Panc1 (cell line): Measurements from ENCODE around the gene FAM3C. TPM values are rescaled to one million over a fixed set of nuclear protein-coding genes. Genes with fewer than 3 reads are reported as not detected.

Source experiments
- ATAC-seq: fragments of 200-7000 bp; cut with Tn5 transposase; 2 replicates; pipeline ENCODE4 v1.9.1; 2020; ENCODE audit warnings: mild to moderate bottlenecking, moderate library complexity
- BruUV-seq: library from RNA; stranded (reverse); fragments of 400-500 nt; replicated peaks from 2 replicates; lab custom pipeline; 2021; lab: Mats Ljungman, UMichigan
- CTCF ChIA-PET: fragments of 300-600 bp; sonication (Branson Sonifier 250); formaldehyde crosslinking; loops from one replicate; lab custom pipeline; 2022; ENCODE audit warnings: antibody characterized with exemption; lab: Charles Lee
- POLR2A ChIA-PET: fragments of 300-600 bp; sonication (Branson Sonifier 250); formaldehyde crosslinking; loops from one replicate; lab custom pipeline; 2022; ENCODE audit warnings: antibody characterized with exemption; lab: Charles Lee
- DNase-seq: peaks from one replicate; pipeline ENCODE4 v3.0.0-alpha.2; 2010; ENCODE audit warnings: low read depth, low spot score
- H3K27ac ChIP-seq: 2 replicates; pipeline ENCODE4 v1.5.1; 2011; ENCODE audit warnings: mild to moderate bottlenecking, low read length, inconsistent platforms
- H3K27me3 ChIP-seq: fragments of 200-500 bp; sonication (Bioruptor generic); 2 replicates; pipeline ENCODE4 v1.6.0; 2014; ENCODE audit warnings: low read length, inconsistent platforms; ENCODE audit not compliant: control insufficient read depth, insufficient read depth
- H3K36me3 ChIP-seq: fragments of 200-500 bp; sonication (Bioruptor generic); 2 replicates; pipeline ENCODE4 v1.5.1; 2014; ENCODE audit warnings: inconsistent platforms, mild to moderate bottlenecking, low read length, moderate library complexity; ENCODE audit not compliant: control insufficient read depth, insufficient read depth
- H3K4me1 ChIP-seq: 2 replicates; pipeline ENCODE4 v1.5.1; 2011; ENCODE audit warnings: inconsistent platforms, mild to moderate bottlenecking, low read length, moderate library complexity; ENCODE audit not compliant: control insufficient read depth, insufficient read depth
- H3K4me3 ChIP-seq, 2 experiments: 2 replicates each; pipeline ENCODE4 v1.5.1; 2011 to 2012; ENCODE audit warnings: low read depth in 2 of 2, low read length in 2 of 2, mild to moderate bottlenecking in 2 of 2, inconsistent platforms in 1 of 2, moderate library complexity in 1 of 2
- H3K9me3 ChIP-seq: fragments of 200-500 bp; sonication (Bioruptor generic); 2 replicates; pipeline ENCODE4 v1.5.1; 2014; ENCODE audit warnings: low read depth, mild to moderate bottlenecking, inconsistent platforms, low read length, moderate library complexity; ENCODE audit not compliant: control insufficient read depth, insufficient read depth
- POLR2AphosphoS5 ChIP-seq: IDR thresholded peaks from 2 replicates; pipeline ENCODE4 v1.6.1; 2012; ENCODE audit warnings: mild to moderate bottlenecking, low read depth, low read length, moderate library complexity
- SIN3A ChIP-seq: IDR thresholded peaks from 2 replicates; pipeline ENCODE4 v1.6.1; 2012; ENCODE audit warnings: low read depth, mild to moderate bottlenecking, low read length, moderate library complexity, borderline replicate concordance; ENCODE audit not compliant: insufficient read depth
- TCF7L2 ChIP-seq: IDR thresholded peaks from 2 replicates; pipeline ENCODE4 v1.6.1; 2011; ENCODE audit warnings: mild to moderate bottlenecking, low read depth, low read length, inconsistent platforms
- in situ Hi-C: cut with HindIII; loops from 2 replicates; pipeline ENCODE4 v1.10.0; 2016; ENCODE audit warnings: low sequenced_read_pairs, low pct_unique_long_range_greater_than_20kb
- intact Hi-C: fragments of 100-400 bp; cut with micrococcal nuclease; formaldehyde crosslinking; loops from one replicate; pipeline ENCODE4 v1.10.0; 2022; ENCODE audit not compliant: unreplicated experiment
- total RNA-seq: library from RNA; stranded (reverse); gene quantifications from one replicate; pipeline ENCODE4 v1.2.1, GENCODE V29; 2021; ENCODE audit not compliant: unreplicated experiment
- TF ChIP-seq, protein P1 (sequence below): fragments of 450-650 bp; IDR thresholded peaks from 2 replicates; pipeline ENCODE4 v1.5.1; 2017; ENCODE audit warnings: mild to moderate bottlenecking
- TF ChIP-seq, protein P2 (sequence below), 2 experiments: IDR thresholded peaks; 2 replicates each; pipeline ENCODE4 v1.6.1; 2011 to 2012; ENCODE audit warnings: low read depth in 2 of 2, control low read depth in 1 of 2, low read length in 1 of 2, mild to moderate bottlenecking in 1 of 2, moderate library complexity in 1 of 2; ENCODE audit not compliant: insufficient read depth in 1 of 2

Gene FAM3C
- total RNA-seq, 1 experiment from 2014 or later: 55.4 TPM

DNA sequence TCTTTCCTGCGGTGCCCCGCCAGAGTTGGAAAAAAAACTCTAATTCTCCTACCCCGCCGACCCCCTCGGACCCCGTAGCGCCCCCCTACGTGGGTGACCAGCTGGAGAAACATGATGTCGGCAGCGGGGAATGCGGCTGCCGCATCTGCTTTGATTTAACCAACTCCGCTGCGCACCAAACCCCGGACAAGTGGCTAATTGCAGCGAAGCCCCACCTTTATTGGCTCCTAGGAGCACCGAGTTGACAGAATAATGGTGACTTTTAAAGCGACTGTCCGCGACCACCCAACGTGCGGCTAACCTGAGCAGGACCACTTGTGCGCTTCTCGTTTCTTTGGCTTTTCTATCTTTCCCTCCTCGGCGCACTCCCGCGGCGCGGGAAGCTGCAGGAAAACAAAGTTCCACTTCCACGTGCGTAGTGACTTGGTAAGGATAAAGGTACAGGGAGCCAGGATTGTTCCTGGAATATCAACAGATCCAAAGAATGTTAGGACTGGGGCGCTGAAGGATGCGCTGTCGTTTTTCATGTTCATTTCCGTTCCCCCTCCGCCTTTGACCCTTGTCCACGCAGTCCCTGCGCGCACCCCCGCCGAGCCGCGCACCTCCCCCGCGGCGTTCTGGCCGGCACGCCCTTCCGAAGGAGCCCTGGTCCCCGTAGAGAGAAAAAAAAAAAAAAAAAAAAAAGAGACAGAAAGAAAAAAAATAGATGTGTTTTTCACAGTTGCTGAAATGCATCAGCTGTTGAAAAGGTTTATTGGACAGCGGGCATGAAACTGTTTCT is 65.9 kb downstream of the FAM3C start:
- H3K4me1 ChIP-seq: no peaks in the 10 kb centered on the region
- H3K36me3 ChIP-seq: peaks cover 5% of the 10 kb centered on the region; the same call in 1 of the 2 replicates
- TF ChIP-seq, protein P1, sequence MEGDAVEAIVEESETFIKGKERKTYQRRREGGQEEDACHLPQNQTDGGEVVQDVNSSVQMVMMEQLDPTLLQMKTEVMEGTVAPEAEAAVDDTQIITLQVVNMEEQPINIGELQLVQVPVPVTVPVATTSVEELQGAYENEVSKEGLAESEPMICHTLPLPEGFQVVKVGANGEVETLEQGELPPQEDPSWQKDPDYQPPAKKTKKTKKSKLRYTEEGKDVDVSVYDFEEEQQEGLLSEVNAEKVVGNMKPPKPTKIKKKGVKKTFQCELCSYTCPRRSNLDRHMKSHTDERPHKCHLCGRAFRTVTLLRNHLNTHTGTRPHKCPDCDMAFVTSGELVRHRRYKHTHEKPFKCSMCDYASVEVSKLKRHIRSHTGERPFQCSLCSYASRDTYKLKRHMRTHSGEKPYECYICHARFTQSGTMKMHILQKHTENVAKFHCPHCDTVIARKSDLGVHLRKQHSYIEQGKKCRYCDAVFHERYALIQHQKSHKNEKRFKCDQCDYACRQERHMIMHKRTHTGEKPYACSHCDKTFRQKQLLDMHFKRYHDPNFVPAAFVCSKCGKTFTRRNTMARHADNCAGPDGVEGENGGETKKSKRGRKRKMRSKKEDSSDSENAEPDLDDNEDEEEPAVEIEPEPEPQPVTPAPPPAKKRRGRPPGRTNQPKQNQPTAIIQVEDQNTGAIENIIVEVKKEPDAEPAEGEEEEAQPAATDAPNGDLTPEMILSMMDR: no peak
- TF ChIP-seq TCF7L2 (no peak), POLR2AphosphoS5 (no peak), SIN3A (no peak)
- TF ChIP-seq, protein P2, sequence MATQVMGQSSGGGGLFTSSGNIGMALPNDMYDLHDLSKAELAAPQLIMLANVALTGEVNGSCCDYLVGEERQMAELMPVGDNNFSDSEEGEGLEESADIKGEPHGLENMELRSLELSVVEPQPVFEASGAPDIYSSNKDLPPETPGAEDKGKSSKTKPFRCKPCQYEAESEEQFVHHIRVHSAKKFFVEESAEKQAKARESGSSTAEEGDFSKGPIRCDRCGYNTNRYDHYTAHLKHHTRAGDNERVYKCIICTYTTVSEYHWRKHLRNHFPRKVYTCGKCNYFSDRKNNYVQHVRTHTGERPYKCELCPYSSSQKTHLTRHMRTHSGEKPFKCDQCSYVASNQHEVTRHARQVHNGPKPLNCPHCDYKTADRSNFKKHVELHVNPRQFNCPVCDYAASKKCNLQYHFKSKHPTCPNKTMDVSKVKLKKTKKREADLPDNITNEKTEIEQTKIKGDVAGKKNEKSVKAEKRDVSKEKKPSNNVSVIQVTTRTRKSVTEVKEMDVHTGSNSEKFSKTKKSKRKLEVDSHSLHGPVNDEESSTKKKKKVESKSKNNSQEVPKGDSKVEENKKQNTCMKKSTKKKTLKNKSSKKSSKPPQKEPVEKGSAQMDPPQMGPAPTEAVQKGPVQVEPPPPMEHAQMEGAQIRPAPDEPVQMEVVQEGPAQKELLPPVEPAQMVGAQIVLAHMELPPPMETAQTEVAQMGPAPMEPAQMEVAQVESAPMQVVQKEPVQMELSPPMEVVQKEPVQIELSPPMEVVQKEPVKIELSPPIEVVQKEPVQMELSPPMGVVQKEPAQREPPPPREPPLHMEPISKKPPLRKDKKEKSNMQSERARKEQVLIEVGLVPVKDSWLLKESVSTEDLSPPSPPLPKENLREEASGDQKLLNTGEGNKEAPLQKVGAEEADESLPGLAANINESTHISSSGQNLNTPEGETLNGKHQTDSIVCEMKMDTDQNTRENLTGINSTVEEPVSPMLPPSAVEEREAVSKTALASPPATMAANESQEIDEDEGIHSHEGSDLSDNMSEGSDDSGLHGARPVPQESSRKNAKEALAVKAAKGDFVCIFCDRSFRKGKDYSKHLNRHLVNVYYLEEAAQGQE (IDR thresholded peaks at IDR 0.05; ENCODE audit: insufficient read depth in 1 of 2, low read depth in 2 of 2, low read length in 1 of 2): no peak
- H3K27ac ChIP-seq: no peak overlapping the region
- peaks cover 61% of the 10 kb centered on the region for H3K27me3 ChIP-seq
- DNase-seq: no peak
- in situ Hi-C loops (no loop called here), intact Hi-C loops (no loop called here)
- no peaks in the 10 kb centered on the region for H3K9me3 ChIP-seq
- ChIA-PET CTCF (no interaction called here), POLR2A (interaction anchor here (0.7 kb wide), 1 partner anchor 223 kb away, joined by 3 read pairs; no protein-coding TSS in a partner anchor)
- ATAC-seq: peak; percentile 44
- BruUV-seq: no TSS peak
- peak overlapping the region; percentile 36 to 54 for H3K4me3 ChIP-seq

DNA sequence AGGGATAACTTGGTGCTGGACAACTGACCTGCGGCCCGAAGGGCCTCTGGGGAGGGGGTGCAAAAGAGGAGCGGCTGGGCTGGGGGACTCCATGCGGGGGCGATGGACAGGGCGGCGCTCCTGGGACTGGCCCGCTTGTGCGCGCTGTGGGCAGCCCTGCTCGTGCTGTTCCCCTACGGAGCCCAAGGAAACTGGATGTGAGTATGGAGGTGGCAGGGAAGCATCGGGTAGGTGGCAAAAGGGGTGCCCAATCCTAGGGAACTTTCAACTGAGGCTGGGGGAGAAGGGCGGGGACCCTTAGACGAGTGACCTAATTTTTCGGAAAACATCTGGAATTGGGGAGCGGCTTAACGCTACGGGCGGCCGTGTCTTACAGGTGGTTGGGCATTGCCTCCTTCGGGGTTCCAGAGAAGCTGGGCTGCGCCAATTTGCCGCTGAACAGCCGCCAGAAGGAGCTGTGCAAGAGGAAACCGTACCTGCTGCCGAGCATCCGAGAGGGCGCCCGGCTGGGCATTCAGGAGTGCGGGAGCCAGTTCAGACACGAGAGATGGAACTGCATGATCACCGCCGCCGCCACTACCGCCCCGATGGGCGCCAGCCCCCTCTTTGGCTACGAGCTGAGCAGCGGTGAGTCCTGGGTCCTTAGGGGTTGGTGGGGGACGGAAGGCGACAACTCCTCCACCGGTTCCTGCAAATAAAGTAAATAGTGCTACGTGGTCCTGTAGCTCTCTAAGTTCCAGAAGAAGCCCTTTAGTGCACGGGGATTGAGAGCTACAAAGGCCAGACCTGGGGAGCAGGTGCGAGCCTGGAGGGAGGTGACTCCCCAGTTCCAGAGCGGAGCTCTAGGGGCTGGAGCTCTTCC is 66.7 kb downstream of the FAM3C start:
- DNase-seq (no peak), ATAC-seq (peak; percentile 90)
- Histone ChIP-seq H3K27ac (no peak overlapping the region), H3K27me3 (peaks cover 54% of the 10 kb centered on the region), H3K36me3 (peaks cover 5% of the 10 kb centered on the region; the same call in 1 of the 2 replicates), H3K4me3 (peak overlapping the region; percentile 36 to 54), H3K9me3 (no peaks in the 10 kb centered on the region), H3K4me1 (no peaks in the 10 kb centered on the region)
- ChIA-PET POLR2A (no interaction called here), CTCF (no interaction called here)
- TF ChIP-seq, protein P1: peak; percentile 50
- TF ChIP-seq TCF7L2: no peak
- in situ Hi-C loops: no loop called here
- intact Hi-C loops: no loop called here
- no TSS peak for BruUV-seq
